Measurements from ENCODE around the gene ICA1L.

GRCh38 chr2:202808754-202809153 is 62.8 kb downstream of the ICA1L start:
- TF ChIP-seq POLR2A (IDR thresholded peaks at IDR 0.05; ENCODE audit: low read depth, low read length) (no peak), PAX5 (IDR thresholded peaks at IDR 0.05; ENCODE audit: insufficient read depth, low read length, severe bottlenecking) (no peak)

Measured in GM12891 (cell line).